ENCODE results near the gene CKMT1B.

DNA sequence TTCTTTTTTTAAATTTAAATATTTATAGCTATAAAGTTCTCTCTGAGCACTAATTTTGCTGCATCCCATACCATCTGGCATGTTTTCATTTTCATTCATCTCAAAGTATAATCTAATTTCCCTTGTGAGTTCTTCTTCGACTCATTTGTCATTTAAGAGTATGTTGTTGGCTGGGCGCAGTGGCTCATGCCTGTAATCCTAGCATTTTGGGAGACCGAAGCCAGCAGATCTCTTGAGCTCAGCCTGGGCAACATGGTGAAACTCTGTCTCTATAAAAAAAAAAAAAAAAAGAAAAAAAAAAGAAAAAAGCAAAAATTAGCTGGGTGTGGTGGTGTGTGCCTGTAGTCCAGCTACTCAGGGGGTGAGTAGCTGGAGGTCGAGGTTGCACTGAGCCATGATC lies 41.6 kb upstream of the CKMT1B start:
- TF ChIP-seq GATA2 (IDR thresholded peaks at IDR 0.05; ENCODE audit: low read depth, low read length) (no peak), GATA3 (IDR thresholded peaks at IDR 0.05; ENCODE audit: low read depth, low read length) (no peak)

Data from SH-SY5Y (cell line).